NCI-H69 (cell line): ENCODE results near the gene CCL23.
"Not testable (repeated sequence)": the region's sequence is repeated elsewhere in the genome, so short reads cannot be mapped to it uniquely, and the experiment has no call there.

Experiments used
- DNase-seq: peaks from one replicate; lab custom pipeline; 2025; lab: John Stamatoyannopoulos, UW

Gene CCL23

DNA sequence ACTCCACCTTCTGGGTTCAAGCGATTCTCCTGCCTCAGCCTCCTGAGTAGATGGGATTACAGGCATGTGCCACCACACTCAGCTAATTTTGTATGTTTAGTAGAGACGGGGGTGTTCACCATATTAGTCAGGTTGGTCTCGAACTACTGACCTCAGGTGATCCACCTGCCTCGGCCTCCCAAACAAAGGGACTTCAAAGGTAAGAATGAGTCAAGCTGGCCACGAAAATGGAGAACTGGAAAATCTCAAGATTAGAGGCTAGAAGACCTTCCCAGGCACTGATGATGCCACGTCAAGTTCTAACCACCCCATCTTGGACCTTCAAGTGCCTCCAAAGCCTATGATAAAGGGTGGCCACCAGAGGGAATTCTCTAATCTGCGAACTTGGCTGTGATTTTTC, 15.1 kb downstream of the CCL23 start:
- DNase-seq = no peak

DNA sequence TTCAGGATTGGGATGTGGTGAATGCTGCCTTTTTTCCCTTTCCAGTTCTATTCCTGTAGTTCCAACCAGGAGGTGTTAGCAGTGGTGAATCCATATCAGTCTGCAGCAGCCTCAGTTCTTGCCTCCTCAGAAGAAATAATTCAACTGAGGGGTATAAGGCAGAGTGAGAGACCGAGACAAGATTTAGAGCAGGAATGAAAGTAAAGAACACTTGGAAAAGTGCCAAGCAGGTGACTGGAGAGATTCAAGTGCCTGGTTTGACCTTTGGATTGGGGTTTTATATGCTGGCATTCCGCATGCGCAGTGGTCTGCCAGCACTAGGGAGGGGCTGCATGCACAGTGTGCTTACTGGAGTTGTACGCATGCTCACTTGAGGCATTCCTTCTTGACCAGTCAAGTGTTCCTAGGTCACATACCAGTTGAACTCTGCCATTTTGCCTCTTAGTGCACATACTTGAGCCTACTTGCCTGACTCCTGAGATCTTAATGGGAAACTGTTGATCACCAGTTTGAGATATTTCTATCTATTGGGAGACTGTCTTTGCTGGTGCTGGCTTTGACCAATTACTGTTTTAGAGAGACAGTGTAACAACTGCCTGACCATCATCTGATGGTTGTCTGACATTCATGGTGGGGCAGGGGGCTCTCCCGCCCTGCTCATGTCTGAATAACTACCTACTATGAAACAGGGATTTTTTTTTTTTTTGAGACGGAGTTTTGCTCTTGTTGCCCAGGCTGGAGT, 15.7 kb downstream of the CCL23 start:
- peak; percentile 12 for DNase-seq

DNA sequence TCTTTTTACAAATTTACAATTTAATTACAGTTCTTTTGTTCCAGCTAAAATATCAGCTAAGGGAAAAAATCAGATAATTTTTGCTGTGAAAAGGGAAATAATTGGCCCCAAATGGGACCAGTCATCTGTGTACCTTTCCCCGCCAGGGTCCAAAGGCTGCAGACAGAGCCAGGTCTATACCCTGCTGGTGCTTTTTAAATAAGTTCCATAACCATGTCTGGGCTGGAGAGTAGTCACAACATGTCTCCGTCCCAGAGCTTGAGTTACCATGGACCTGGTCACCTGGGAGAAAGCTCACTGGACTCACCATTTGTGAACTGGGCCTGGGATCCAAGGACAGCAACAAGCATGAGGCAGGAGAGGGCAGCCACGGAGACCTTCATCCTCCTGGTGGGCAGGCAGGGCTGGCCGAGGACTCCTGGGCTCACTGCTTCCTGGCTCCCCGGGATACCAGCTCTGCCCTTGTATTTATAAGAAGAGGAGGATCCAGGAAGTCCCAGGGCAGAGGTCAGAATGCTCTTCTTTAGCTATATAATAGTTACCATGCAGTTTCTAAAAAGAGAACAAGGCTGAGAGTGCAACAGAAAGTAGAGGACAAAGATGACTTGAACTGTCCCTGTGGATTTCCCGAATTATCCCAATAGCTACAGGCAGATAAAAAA, 16.5 kb downstream of the CCL23 start, which contains the start of gene CCL15:
CCL15 (minus strand) TSS at position 444 of the 662 bp plus-strand sequence; CDS start at position 383, 61 bp downstream.
- peak; percentile 7 for DNase-seq

DNA sequence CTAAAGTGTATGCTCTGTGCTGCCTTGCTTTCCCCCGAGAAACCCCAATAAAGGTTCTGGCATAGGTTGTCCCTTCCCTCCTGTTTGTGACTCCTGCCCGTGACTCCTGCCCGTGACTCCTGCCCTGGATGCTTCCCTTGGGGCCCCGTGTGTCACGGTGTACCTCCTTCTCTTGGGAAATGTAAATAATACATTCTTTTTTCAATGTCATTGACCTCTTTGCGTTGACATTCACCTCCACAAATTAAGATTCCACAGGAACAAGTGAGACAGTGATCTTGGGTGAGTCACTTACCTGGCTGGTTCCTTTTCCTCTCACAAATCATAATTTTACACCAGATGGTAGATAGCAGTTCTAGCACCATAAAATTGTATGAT, 17.1 kb downstream of the CCL23 start:
- no peak for DNase-seq

DNA sequence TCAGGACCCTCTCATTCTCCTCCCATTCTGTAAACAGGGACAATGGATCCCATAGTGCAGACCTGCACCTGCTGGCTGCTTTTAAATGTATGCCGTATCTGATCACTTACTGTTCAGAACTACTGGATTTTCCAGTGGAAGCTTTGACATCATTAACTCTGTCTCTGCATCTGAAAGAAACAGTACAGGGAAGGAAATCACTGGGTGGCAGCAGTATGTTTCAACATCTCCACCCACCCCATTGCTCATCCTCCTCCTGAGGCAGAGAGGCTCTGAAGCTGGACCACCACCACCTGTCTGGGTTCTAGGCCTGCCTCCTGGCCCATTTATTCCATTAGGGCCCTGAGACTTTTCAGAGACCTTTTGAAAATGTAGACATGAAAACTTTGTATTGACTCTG, 19.0 kb downstream of the CCL23 start:
- no peak for DNase-seq

DNA sequence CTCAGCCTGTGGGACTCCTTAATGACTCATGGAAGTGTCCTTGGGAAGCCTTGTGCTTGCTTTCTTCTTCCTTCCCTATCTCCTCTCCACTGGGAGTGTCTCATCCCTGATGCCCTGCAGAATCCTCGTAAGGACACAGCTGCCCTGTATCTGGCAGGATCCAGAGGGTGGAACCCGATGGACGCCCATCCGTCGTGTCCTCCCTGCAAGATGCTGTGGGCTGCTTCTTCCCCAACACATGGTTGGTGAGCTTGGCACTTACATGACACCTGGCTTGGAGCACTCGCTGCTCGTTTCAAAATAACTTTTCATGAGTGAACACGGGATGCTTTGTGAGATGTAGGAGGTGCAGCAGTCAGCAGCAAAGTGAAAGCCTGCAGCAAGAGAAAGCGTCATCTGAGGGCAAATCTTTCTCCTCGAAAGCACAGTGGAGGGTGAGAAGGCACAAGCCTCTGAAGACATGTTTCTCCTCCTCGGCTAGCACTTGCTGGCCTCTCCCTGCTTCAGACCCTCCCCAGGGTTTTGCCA, 19.7 kb downstream of the CCL23 start:
- no peak for DNase-seq

DNA sequence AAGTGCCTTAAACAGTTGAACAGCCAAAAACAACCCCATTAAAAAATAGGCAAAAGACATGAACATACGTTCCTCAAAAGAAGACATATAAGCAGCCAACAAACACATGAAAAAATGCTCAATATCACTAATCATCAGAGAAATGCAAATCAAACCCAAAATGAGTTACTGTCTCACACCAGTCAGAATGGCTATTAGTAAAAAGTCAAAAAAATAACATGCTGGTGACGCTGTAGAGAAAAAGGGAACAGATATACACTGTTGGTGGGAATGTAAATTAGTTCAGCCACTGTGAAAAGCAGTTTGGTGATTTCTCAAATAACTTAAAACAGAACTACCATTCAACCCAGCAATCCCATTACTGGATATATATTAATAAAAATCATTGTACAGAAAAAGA, 22.4 kb downstream of the CCL23 start:
- not testable (repeated sequence) for DNase-seq

DNA sequence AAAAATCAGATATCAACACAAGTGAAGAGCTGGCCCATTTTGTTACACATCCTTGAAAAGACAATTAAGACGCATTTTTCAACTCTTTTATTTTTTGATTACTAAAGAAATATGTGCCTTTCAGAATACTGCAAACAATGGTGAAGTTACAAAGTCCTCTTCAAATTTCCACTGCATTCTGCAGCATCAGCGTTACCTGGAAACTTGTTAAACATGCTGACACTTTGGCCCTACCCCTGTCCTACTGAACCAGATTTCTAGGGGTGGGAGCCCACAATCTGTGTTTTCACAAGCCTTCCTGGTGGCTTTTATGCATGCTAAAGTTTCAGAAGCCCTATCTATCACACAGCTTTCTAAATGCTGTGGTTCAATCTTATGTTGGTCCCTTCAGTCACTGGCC, 26.7 kb downstream of the CCL23 start:
- no peak for DNase-seq

DNA sequence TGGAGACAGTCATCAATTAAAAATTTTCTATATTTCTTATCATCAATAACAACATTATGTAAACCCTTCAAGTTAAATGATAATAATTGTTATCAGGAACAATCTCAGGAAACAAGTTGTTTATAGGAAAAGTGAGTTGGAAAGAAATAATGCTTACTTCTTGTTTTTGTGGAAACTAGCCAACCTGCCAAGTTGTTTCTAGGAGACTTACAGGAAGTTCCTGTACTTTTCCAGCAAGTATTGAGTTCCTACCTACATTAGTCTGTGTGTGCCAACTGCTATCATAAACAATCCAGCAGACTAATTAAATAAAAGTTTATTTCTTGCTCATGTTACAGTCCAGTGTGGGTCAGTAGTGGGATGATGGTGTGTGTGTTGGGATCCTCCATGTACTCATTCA, 29.6 kb downstream of the CCL23 start:
- no peak for DNase-seq

DNA sequence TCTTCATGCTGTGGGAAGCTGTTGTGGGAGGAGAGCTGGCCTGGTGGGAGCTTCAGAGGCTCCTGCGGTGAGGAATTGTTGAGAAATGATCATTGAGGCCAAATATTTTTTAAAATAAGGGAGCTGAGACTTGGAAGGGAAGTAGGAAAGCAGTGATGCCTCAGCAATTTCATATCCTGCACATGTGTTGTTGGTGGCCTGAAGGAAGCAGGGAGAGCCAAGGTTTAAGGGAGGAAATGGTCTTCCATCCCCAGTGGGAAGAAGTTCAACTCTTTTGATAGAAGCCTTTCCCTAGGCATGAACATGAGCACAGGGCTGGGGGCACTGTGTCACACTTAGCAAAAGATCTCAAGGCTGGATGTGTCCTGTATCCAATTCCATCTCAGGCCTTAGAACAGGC, 31.1 kb downstream of the CCL23 start, which contains the start of gene CCL14:
CCL14 (minus strand) TSS at position 87 of the 400 bp plus-strand sequence; CDS start at position 7, 80 bp downstream.
- no peak for DNase-seq

DNA sequence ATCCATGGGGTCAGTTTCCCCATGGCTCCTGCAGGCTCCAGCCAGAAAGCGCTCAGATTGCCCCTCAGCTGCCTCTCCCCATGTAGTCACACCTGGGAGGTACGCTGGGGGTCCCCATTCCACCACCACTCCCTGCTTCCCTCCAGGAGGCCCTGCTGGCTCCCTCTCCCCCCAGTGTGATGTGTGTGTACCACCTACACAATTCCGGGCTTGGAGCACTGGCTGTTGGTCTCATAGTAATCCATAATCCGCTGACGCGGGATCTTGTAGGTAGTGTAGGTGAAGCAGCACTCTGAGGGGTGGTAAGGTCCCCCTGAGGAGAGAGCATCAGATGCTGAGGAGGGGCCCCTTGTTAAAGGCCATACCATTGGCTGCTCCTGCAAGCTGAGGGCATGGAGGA, 33.6 kb downstream of the CCL23 start:
- no peak for DNase-seq

DNA sequence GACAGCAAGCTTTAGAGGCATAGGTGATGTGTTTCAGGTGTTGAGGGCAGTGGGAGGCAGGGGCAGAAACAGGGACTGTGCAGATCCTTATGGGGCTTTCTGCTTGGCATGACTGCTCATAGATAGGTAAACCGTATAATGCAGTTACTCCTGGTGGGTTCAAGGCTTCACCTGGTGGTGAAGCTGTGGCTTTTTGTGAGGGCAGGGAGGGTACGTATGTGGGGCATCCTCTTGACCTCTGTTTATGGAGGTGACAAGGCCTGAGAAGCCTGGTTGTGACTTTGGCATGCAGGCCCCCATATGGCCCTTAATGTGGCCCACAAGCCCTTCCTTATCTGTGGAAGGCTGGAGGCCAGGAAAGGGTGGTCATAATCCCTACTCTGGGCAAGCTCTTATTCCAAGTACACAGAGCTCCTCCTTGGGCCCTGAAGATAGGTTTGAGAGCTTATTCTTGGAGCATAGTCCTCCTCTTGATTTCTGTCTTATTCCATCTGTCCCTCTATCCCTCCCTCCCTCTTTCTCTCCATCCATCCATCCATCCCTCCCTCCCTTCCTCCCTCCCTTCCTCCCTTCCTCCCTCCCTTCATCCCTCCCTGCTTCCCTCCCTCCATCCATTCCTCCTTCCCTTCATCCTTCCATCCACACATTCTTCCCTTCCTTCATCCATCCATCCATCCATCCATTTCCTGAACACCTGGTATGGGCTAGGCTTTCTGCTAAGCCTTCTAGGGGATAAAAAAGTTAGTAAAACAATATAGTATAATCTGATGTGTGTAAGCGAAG, 35.2 kb downstream of the CCL23 start:
- no peak for DNase-seq

DNA sequence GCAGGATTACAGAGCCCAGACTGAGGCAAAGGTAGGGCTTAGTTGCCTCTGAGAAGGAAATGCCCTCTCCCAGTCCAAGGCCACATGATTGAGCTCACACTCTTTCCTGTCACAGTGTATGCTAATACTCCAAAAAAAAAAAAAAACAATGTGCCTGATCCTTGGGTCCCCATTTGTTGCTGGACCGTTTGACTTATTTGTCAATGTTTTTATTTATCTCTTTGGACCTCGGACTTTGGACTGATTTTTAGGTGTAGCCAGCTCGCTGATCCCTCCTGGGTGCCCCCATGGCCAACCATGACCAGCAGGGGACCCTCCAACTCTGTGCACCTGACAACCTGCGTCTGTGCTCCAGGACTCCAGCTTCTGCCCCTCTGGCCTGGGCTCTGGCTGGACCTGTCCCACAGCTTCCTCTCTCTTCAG, 35.9 kb downstream of the CCL23 start:
- no peak for DNase-seq

DNA sequence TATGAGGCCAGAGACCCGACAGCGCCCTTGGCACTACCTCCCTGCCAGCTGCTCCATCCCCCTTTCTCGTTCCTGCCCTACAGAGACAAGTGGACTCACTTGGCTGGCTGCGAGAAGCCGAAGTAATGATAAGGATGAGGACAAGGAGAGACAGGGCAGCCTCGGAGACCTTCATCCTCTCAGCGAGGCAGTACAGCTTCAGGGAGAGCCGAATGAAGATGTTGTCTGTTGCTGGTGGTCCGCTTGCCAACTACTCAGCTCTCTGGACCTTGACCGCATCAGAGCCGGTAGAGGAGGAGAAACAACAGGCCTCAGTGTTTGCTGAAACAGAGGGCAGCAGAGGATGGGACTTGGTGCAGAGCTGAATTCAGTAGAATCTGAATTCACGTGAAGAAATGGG, 36.5 kb downstream of the CCL23 start, which contains the start of gene CCL16:
CCL16 (minus strand) TSS at position 252 of the 400 bp plus-strand sequence; CDS start at position 175, 77 bp downstream.
- DNase-seq = no peak

DNA sequence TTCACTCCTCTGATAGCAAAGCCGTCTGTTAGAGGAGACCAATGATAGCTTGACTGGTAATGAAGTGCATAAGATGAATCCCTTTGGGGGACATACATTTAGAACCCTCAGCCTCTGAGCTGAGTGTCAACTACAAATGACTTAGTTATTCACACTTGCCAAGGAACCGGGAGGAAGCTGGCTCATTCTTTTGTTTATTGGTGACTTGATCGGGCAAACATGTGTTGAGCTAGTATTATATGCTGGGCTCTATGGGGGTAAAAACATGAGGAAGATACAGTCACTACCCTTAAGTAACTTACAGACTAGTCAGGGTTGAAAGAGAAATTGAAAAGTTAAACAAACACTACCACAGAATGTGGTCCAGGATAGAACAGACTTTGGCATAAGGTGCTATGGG, 39.4 kb downstream of the CCL23 start:
- no peak for DNase-seq

DNA sequence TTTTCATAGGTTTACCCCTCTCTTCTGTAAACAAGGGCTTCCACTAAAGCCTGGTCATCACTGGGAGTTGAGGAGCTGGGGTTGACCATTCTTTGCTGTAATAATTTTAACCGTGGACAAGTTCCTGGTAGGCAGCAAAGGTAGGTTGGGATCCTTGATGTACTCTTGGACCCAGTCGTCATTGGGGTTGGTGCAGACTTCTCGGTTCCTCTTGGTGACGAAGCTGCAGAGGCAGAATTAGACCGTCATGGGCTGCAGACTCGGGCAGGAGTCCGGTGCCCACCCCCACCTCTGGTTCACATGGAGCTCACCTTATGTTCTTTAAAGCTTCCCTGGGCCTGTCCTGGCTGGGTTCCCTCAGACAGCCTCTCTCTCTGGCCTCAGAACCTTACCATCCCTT, 40.3 kb downstream of the CCL23 start:
- DNase-seq = no peak

DNA sequence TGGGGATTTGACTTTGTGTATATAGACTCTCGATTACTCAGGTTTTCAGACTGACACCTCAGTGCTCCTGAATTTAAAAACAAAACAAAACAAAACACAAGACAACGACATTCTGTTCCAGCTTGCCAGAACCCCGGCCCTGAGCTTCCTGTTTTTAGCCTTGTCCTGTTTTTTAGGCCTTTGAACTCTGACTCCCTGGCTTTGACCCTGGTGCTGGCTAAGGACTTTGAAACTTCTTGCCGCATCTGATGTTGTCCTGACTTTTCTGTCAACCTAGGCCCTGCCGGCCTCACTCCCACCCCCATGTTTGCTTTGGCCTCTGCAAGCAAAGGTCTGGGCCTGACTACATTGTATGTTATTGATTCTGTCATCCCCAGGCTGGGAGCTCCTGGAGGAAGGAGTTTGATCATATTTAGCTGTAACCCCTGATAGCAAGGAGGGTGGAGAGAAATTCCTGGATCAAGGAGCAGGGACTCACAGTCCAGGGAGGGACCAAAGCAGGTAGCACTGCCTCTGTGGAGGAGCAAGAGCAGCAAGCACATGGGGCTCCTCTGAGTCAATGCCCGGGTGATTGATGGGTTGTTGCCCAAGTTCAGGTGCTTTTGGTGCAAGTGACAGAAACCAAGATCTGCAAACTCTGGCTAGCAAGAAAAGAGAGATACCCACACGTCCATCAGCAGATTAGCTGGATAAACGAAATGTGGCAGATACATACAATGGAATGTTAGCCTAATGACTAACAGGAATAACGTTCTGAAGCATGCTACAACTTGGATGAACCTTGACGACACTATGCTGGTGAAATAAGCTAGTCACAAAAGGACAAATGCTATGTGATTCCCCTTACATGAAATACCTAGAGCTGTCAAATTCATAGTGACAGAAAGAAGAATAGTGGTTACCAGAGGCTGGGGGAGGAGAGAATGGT, 44.2 kb downstream of the CCL23 start:
- no peak for DNase-seq

DNA sequence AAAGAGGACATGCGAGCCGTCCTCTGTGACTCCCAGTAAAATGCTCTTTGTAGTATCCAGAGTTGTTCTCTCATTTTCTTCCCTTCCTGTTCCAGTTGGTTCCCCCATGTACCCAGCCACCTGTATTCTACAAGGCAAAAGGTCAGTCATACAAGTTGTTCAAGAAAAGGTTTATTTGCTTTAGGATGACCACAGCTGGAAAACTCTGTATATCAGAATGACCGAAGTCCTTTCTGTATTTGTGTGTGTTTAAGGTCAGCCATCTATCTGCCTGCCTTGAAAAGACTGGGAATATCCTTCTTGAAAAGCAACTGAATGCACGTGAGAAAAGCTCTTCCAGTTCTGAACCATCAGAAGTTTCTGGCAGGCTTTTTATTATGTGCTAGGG, 44.8 kb downstream of the CCL23 start:
- no peak for DNase-seq

DNA sequence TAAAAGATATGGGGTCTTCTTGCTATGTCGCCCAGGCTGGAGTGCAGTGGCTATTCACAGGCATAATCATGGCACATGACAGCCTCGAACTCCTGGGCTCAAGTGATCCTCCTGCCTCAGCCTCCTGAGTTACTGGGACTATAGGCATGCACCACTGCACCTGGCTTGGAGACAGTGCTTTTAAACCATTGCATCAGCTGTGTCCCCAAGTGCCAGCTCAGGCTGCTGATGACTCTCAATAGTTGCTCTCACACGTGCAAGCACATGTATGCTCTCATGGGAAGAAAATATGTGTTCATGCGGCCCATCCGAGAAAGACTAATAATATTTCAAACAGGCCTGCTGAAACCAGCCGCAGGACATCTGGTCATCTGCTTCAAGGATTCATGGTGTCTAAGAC, 45.2 kb downstream of the CCL23 start:
- DNase-seq = no peak

DNA sequence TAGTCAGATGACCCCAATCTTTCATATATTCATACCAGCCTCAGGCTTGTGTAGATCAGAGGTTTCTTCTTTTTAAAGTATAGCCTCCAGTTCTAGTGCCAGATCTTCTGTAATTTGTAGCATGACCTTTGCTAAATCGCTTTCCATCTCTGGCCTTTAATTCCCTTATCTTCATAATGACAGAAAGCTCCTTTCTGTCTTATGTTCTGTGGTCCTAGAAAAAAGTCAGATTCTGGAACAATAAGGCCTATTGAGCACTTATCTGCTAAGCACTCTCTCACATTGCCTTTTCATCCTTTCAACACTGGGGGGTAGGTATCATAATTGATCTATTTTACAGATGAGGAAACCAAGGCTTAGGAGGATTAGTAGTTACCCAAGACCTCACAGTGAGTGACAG, 45.7 kb downstream of the CCL23 start:
- no peak for DNase-seq
